ENCODE measurements around the gene METTL26. TPM values are rescaled to one million over a fixed set of nuclear protein-coding genes. Genes with fewer than 3 reads are reported as not detected.

Gene METTL26
- total and polyA plus RNA-seq, 9 of the 15 experiments (the other 6 are each of a cell fraction or from before 2014, with no cell fraction given) = 7.3 to 262 (median 80.9) TPM

GRCh38 chr16:644556-644955, 8.5 kb upstream of the METTL26 start (continued):
- TF ChIP-seq PBX2 (CRISPR knock-in tag; IDR thresholded peaks at IDR 0.05; ENCODE audit: low read depth) = no peak
- no peak for TF ChIP-seq PBX2 (tag; conservative IDR thresholded peaks at IDR 0.05; ENCODE audit: low read depth)
- no peak for TF ChIP-seq ZNF217 (CRISPR knock-in tag; IDR thresholded peaks at IDR 0.05)
- no peak for TF ChIP-seq ZNF551 (CRISPR knock-in tag; IDR thresholded peaks at IDR 0.05)
- no peak for TF ChIP-seq BRD4 (IDR thresholded peaks at IDR 0.05)
- TF ChIP-seq MBD1 (CRISPR knock-in tag; IDR thresholded peaks at IDR 0.05) = no peak
- no peak for TF ChIP-seq GTF2B (IDR thresholded peaks at IDR 0.05; ENCODE audit: extremely low read depth, insufficient read length)
